Kidney (tissue), 14 donors: ENCODE data around the gene MPZL1. TPM values are rescaled to one million over a fixed set of nuclear protein-coding genes. Genes with fewer than 3 reads are reported as not detected.
"Not testable (repeated sequence)": the region's sequence is repeated elsewhere in the genome, so short reads cannot be mapped to it uniquely, and the experiment has no call there.

Experiments
- DNase-seq, 5 donors: peaks; one replicate each; pipeline ENCODE4 v3.0.0-alpha.2; 2013 to 2020
- FAIRE-seq: peaks from 2 replicates; lab custom pipeline; 2012; peaks lifted over from hg19 to GRCh38; lab: Jason Lieb, UNC
- H3K27ac ChIP-seq, 2 donors: one replicate each; pipeline ENCODE4 v1.7.0; 2013; ENCODE audit warnings: low read depth in 2 of 2, low read length in 2 of 2, inconsistent platforms in 1 of 2
- H3K27me3 ChIP-seq: one replicate; pipeline ENCODE4 v1.7.1; 2013; ENCODE audit warnings: low read length, inconsistent platforms; ENCODE audit not compliant: control insufficient read depth, insufficient read depth
- H3K36me3 ChIP-seq, 3 donors: one replicate each; pipeline versions ENCODE4 v1.7.0 to v1.7.1; 2013; ENCODE audit warnings: low read length in 3 of 3, control low read depth in 1 of 3, inconsistent platforms in 1 of 3; ENCODE audit not compliant: insufficient read depth in 3 of 3, control insufficient read depth in 2 of 3
- H3K4me1 ChIP-seq, 3 donors: one replicate each; pipeline versions ENCODE4 v1.7.0 to v1.7.1; 2013; ENCODE audit warnings: low read length in 3 of 3, inconsistent platforms in 1 of 3, low read depth in 1 of 3; ENCODE audit not compliant: control insufficient read depth in 2 of 3, insufficient read depth in 2 of 3
- H3K4me3 ChIP-seq, 3 donors: one replicate each; pipeline versions ENCODE4 v1.7.0 to v1.8.1; 2013; ENCODE audit warnings: low read length in 3 of 3, control low read depth in 1 of 3, inconsistent platforms in 1 of 3
- H3K9ac ChIP-seq, 3 donors: one replicate each; pipeline versions ENCODE4 v1.7.0 to v1.7.1; 2013; ENCODE audit warnings: low read length in 3 of 3, control low read depth in 1 of 3, inconsistent platforms in 1 of 3
- H3K9me3 ChIP-seq, 3 donors: one replicate each; pipeline versions ENCODE4 v1.7.0 to v1.7.1; 2013; ENCODE audit warnings: low read length in 3 of 3, control low read depth in 1 of 3, inconsistent platforms in 1 of 3; ENCODE audit not compliant: control insufficient read depth in 2 of 3, insufficient read depth in 1 of 3
- CTCF ChIP-seq: IDR thresholded peaks from 3 replicates; pipeline ENCODE4 v1.5.1; 2012; ENCODE audit warnings: mild to moderate bottlenecking, moderate library complexity, borderline replicate concordance; ENCODE audit not compliant: insufficient read depth; ENCODE audit errors: extremely low read depth
- intact Hi-C: fragments of 100-400 bp; cut with DNase I; formaldehyde crosslinking; loops from one replicate; pipeline ENCODE4 v1.11.1; 2022
- polyA plus RNA-seq: library from polyadenylated mRNA; stranded (reverse); fragments of 350-450 nt; fragmentation: Illumina TruSeq; extraction: RNeasy Lipid Tissue Mini Kit (QIAGEN cat#74804); gene quantifications from one replicate; pipeline ENCODE4 v1.2.3, GENCODE V29; 2014; ENCODE audit warnings: low read depth, low replicate concordance; ENCODE audit not compliant: insufficient read depth
- total RNA-seq: library from RNA; stranded (reverse); fragmentation: NEBNext Ultra II Directional; extraction: Animal tissue kit (Norgen Biotek cat#: 25700); gene quantifications from one replicate; pipeline ENCODE4 v1.2.1, GENCODE V29; 2021
- donor health status: control.
- donor health status: control.
- donor health status: control.
- donor health status: control.
- donor health status: control.
- donor health status: DM: yes; HTN: yes; CAD: no.
- donor health status: Normal renal cell carcinoma (clear cell type).

MPZL1 gene
- total and polyA plus RNA-seq, 2 donors from 2014 or later: 42.1 to 98.3 TPM

GRCh38 chr1:167803358-167804207 lies 81.8 kb downstream of the MPZL1 start:
- Histone ChIP-seq H3K27ac (no peak overlapping the region), H3K27me3 (no peaks in the 10 kb centered on the region), H3K9ac (no peak overlapping the region), H3K36me3 (no peaks in the 10 kb centered on the region), H3K9me3 (no peaks in the 10 kb centered on the region), H3K4me1 (no peaks in the 10 kb centered on the region), H3K4me3 (no peak overlapping the region)
- intact Hi-C loops: no loop called here
- FAIRE-seq (peak; percentile 66), DNase-seq (peak; percentile 84 to 95 (median 86))
- peak; percentile 95 for TF ChIP-seq CTCF

GRCh38 chr1:167805041-167805556 lies 83.3 kb downstream of the MPZL1 start:
- intact Hi-C loops: no loop called here
- no peak for FAIRE-seq
- TF ChIP-seq CTCF: no peak
- no peaks in the 10 kb centered on the region for H3K9me3 ChIP-seq
- no peak for DNase-seq
- H3K27ac ChIP-seq: no peak overlapping the region
- no peaks in the 10 kb centered on the region for H3K27me3 ChIP-seq
- H3K9ac ChIP-seq: no peak overlapping the region
- no peaks in the 10 kb centered on the region for H3K36me3 ChIP-seq
- H3K4me1 ChIP-seq: no peaks in the 10 kb centered on the region
- no peak overlapping the region for H3K4me3 ChIP-seq

GRCh38 chr1:167806235-167806634 lies 84.5 kb downstream of the MPZL1 start:
- FAIRE-seq, H3K4me1 ChIP-seq, H3K9me3 ChIP-seq, H3K27ac ChIP-seq, intact Hi-C loops, H3K4me3 ChIP-seq, H3K9ac ChIP-seq, H3K27me3 ChIP-seq, H3K36me3 ChIP-seq: not testable (repeated sequence)
- peak in 1 of 5 donors; percentile 69 for DNase-seq

GRCh38 chr1:167806676-167807075 lies 84.9 kb downstream of the MPZL1 start:
- H3K36me3 ChIP-seq, H3K4me3 ChIP-seq, H3K27ac ChIP-seq, H3K9me3 ChIP-seq, intact Hi-C loops, DNase-seq, H3K9ac ChIP-seq, H3K4me1 ChIP-seq, H3K27me3 ChIP-seq, FAIRE-seq: not testable (repeated sequence)
